A673 (cell line): Measurements from ENCODE around the gene SDR42E1. TPM values are rescaled to one million over a fixed set of nuclear protein-coding genes. Genes with fewer than 3 reads are reported as not detected.
"Not testable (repeated sequence)": the region's sequence is repeated elsewhere in the genome, so short reads cannot be mapped to it uniquely, and the experiment has no call there.

Experiments used
- BruUV-seq: library from RNA; stranded (reverse); fragments of 400-500 nt; replicated peaks from 2 replicates; lab custom pipeline; 2021; lab: Mats Ljungman, UMichigan
- CTCF ChIA-PET: fragments of 300-600 bp; sonication (Branson Sonifier 250); formaldehyde crosslinking; loops from one replicate; lab custom pipeline; 2022; ENCODE audit warnings: antibody characterized with exemption; lab: Charles Lee
- POLR2A ChIA-PET: fragments of 300-600 bp; sonication (Branson Sonifier 250); formaldehyde crosslinking; loops from one replicate; lab custom pipeline; 2022; ENCODE audit warnings: antibody characterized with exemption; ENCODE audit not compliant: low non-redundant PET; lab: Charles Lee
- DNase-seq: peaks from one replicate; pipeline ENCODE4 v3.0.0-alpha.2; 2015; ENCODE audit warnings: low spot score
- H3K27ac ChIP-seq: fragments of 200-600 bp; sonication (generic); 2 replicates; pipeline ENCODE4 v1.5.1; 2016; ENCODE audit warnings: mixed run types, low read depth, mild to moderate bottlenecking, mixed read lengths, antibody characterized with exemption, low read length; ENCODE audit not compliant: poor library complexity, severe bottlenecking
- H3K27me3 ChIP-seq: fragments of 200-600 bp; sonication (generic); replicated peaks from 2 replicates; pipeline ENCODE4 v1.6.1; 2017; ENCODE audit warnings: mixed run types, low read depth, mild to moderate bottlenecking, mixed read lengths, antibody characterized with exemption, low read length; ENCODE audit not compliant: insufficient read depth, poor library complexity
- H3K36me3 ChIP-seq: fragments of 200-600 bp; sonication (generic); 2 replicates; pipeline ENCODE4 v1.6.1; 2016; ENCODE audit warnings: mixed run types, mild to moderate bottlenecking, mixed read lengths, antibody characterized with exemption, low read length; ENCODE audit not compliant: insufficient read depth, poor library complexity, severe bottlenecking
- H3K4me1 ChIP-seq: fragments of 200-600 bp; sonication (generic); 2 replicates; pipeline ENCODE4 v1.6.1; 2017; ENCODE audit warnings: mixed run types, mild to moderate bottlenecking, mixed read lengths, antibody characterized with exemption, low read length; ENCODE audit not compliant: insufficient read depth, poor library complexity, severe bottlenecking
- H3K4me3 ChIP-seq: fragments of 200-600 bp; sonication (generic); 2 replicates; pipeline ENCODE4 v1.5.1; 2016; ENCODE audit warnings: low read depth, mixed run types, mild to moderate bottlenecking, mixed read lengths, low read length; ENCODE audit not compliant: poor library complexity, severe bottlenecking
- H3K9me3 ChIP-seq: fragments of 200-600 bp; sonication (generic); 2 replicates; pipeline ENCODE4 v1.6.1; 2016; ENCODE audit warnings: mixed run types, low read depth, mild to moderate bottlenecking, mixed read lengths, antibody characterized with exemption, low read length; ENCODE audit not compliant: poor library complexity, severe bottlenecking
- EZH2 ChIP-seq: fragments of 200-600 bp; sonication (generic); IDR thresholded peaks from 2 replicates; pipeline ENCODE4 v1.6.1; 2017; ENCODE audit warnings: borderline replicate concordance, low read depth, mild to moderate bottlenecking, mixed read lengths, antibody characterized with exemption, low read length; ENCODE audit not compliant: poor library complexity, severe bottlenecking
- intact Hi-C: fragments of 100-400 bp; cut with micrococcal nuclease; formaldehyde crosslinking; loops from one replicate; pipeline ENCODE4 v1.10.0; 2022; ENCODE audit not compliant: unreplicated experiment
- total RNA-seq: library from RNA; stranded (reverse); gene quantifications from 2 replicates; pipeline ENCODE4 v1.2.3, GENCODE V29; 2021
- TF ChIP-seq, protein P1 (sequence below): fragments of 300-800, 200-600 bp; sonication (generic); conservative IDR thresholded peaks from 2 replicates; pipeline ENCODE4 v1.5.1; 2017; ENCODE audit warnings: low read depth, mild to moderate bottlenecking, antibody characterized with exemption, low read length, moderate library complexity, mixed read lengths

The SDR42E1 gene
- total RNA-seq, 1 experiment from 2014 or later: not detected

DNA sequence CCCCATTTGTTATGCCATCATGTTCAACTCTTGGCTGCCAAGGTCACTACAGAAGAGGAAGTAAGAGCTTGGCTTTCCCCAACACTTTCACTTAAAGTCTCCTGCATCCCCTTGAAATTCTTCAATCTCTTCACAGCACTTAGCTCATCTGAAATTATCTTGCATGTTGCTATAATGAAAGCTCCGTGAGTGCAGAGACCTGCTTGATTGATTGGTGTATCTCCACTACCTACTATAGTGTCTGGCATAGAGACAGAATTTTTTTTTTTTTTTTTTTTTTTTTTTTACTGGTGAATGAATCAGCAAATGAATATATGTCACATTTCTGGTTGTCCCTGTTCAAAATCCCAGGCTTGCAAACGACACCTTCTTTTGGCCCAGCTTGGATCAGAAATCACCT, 1.9 kb upstream of the SDR42E1 start:
- TF ChIP-seq, protein P1, sequence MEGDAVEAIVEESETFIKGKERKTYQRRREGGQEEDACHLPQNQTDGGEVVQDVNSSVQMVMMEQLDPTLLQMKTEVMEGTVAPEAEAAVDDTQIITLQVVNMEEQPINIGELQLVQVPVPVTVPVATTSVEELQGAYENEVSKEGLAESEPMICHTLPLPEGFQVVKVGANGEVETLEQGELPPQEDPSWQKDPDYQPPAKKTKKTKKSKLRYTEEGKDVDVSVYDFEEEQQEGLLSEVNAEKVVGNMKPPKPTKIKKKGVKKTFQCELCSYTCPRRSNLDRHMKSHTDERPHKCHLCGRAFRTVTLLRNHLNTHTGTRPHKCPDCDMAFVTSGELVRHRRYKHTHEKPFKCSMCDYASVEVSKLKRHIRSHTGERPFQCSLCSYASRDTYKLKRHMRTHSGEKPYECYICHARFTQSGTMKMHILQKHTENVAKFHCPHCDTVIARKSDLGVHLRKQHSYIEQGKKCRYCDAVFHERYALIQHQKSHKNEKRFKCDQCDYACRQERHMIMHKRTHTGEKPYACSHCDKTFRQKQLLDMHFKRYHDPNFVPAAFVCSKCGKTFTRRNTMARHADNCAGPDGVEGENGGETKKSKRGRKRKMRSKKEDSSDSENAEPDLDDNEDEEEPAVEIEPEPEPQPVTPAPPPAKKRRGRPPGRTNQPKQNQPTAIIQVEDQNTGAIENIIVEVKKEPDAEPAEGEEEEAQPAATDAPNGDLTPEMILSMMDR: no peak
- no peak for TF ChIP-seq EZH2
- intact Hi-C loops: no loop called here
- no peaks in the 10 kb centered on the region for H3K36me3 ChIP-seq
- BruUV-seq: no TSS peak
- no peak for DNase-seq
- ChIA-PET POLR2A (no interaction called here), CTCF (no interaction called here)
- no peak overlapping the region for H3K27ac ChIP-seq
- peaks cover 15% of the 10 kb centered on the region for H3K9me3 ChIP-seq
- no peak overlapping the region for H3K4me3 ChIP-seq
- no peaks in the 10 kb centered on the region for H3K4me1 ChIP-seq
- H3K27me3 ChIP-seq: no peaks in the 10 kb centered on the region

DNA sequence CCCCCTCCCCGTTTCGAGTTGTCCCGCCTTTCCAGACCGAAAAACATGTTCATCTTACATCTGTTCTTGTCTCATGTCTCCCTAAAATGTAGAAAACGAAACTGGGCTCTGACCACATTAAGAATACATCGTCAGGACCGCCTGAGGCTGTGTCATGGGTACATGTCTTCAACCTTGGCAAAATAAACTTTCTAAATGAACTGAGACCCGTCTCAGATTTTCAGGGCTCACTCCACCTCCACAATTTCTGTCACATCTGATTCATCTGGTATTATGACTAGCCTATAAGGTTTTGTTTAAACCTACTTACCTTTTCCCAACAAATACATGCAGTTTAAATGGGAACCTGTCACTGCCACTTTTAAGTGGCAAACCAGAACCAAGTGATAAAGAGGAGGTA, 621 bp downstream of the SDR42E1 start:
- CTCF ChIA-PET: no interaction called here
- Histone ChIP-seq H3K36me3 (no peaks in the 10 kb centered on the region), H3K4me1 (peaks cover 2% of the 10 kb centered on the region), H3K27ac (no peak overlapping the region), H3K27me3 (no peaks in the 10 kb centered on the region), H3K9me3 (peaks cover 15% of the 10 kb centered on the region), H3K4me3 (no peak overlapping the region)
- BruUV-seq: no TSS peak
- POLR2A ChIA-PET: no interaction called here
- TF ChIP-seq, protein P1: no peak
- TF ChIP-seq EZH2: no peak
- DNase-seq: no peak
- intact Hi-C loops: no loop called here

DNA sequence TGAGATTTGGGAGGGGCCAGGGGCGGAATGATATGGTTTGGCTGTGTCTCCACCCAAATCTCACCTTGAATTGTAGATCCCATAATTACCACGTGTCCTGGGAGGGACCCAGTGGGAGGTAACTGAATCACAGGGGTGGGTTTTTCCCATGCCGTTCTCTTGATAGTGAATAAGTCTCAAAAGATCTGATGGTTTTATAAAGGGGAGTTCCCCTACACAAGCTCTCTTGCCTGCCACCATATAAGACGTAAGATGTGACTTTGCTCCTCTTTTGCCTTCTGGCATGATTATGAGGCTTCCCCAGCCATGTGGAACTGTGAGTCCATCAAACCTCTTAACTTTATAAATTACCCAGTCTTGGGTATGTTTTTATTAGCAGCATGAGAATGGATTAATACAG, 1.5 kb downstream of the SDR42E1 start:
- H3K27me3 ChIP-seq, BruUV-seq, intact Hi-C loops, DNase-seq, H3K36me3 ChIP-seq, POLR2A ChIA-PET, H3K4me3 ChIP-seq, H3K27ac ChIP-seq, H3K4me1 ChIP-seq, CTCF ChIA-PET: not testable (repeated sequence)
- peaks cover 11% of the 10 kb centered on the region for H3K9me3 ChIP-seq

DNA sequence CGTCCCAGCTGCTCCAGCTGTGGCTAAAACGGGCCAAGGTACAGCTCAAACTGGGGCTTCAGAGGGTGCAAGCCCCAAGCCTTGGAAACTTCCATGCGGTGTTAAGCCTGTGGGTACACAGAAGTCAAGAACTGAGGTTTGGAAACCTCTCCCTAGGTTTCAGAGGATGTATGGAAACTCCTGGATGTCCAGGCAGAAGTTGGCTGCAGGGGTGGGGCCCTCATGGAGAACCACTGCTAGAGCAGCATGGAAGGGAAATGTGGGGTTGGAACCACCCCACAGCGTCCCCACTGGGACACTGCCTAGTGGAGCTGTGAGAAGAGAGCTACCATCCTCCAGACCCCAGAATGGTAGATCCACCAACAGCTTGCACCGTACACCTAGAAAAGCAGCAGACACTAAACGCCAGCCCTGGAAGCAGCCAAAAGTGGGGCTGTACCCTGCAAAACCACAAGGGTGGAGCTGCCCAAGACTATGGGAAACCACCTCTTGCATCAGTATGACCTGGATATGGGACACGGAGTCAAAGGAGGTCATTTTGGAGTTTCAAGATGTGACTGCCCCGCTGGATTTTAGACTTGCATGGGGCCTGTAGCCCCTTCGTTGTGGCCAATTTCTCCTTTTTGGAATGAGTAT, 2.2 kb downstream of the SDR42E1 start:
- CTCF ChIA-PET: no interaction called here
- BruUV-seq: no TSS peak
- no peak overlapping the region for H3K4me3 ChIP-seq
- DNase-seq: no peak
- H3K4me1 ChIP-seq: peaks cover 3% of the 10 kb centered on the region
- intact Hi-C loops: no loop called here
- POLR2A ChIA-PET: no interaction called here
- TF ChIP-seq, protein P1: no peak
- TF ChIP-seq EZH2: no peak
- no peaks in the 10 kb centered on the region for H3K27me3 ChIP-seq
- peaks cover 11% of the 10 kb centered on the region for H3K9me3 ChIP-seq
- H3K36me3 ChIP-seq: no peaks in the 10 kb centered on the region
- no peak overlapping the region for H3K27ac ChIP-seq
